GM21825 (cell line): Measurements from ENCODE around the gene TSPAN2.

Experiments used
- ATAC-seq: cut with Tn5 transposase; IDR thresholded peaks from one replicate; pipeline ENCODE4 v1.9.1; 2021; ENCODE audit warnings: mild to moderate bottlenecking, moderate library complexity; ENCODE audit not compliant: unreplicated experiment

Gene TSPAN2

DNA sequence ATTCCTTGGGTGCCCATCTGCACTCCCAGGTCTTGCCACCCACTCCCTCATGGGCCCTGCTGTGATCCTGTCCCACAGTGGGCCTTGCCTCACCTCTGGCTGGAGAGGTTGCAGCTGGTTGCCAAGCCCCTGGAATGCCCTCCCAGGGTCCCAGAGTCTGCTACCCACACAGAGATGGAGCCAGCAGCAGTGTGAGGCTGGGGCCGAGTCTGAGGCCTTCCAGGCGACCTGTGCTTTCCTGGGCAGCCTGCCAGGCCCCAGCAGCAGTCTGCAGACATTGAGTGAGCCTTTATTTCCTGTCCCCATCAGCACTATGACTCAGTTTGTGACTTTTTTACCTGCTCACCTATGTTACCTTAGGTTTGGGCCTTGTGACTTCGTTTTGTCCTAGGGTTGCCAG, 25.0 kb upstream of the TSPAN2 start:
- no peak for ATAC-seq

DNA sequence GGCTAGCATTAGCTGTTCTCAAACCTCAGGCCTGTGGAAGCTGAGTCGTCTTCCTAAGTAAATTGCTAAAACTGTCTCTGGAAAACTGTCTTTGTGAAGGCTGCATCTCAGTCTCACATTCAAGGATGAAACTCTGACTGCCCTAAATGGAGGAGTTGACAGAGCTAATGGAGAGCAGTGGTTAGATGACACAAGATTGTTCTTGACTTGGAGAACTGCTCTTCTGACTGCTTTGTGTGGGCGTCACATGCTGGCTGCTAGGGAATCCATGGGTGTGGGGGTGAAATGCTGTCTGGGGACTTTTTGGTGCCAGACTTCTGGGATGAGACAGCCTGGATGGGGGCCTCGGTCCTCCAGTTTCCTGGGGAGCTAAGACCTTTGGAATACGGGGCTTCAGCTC, 24.5 kb upstream of the TSPAN2 start:
- no peak for ATAC-seq

DNA sequence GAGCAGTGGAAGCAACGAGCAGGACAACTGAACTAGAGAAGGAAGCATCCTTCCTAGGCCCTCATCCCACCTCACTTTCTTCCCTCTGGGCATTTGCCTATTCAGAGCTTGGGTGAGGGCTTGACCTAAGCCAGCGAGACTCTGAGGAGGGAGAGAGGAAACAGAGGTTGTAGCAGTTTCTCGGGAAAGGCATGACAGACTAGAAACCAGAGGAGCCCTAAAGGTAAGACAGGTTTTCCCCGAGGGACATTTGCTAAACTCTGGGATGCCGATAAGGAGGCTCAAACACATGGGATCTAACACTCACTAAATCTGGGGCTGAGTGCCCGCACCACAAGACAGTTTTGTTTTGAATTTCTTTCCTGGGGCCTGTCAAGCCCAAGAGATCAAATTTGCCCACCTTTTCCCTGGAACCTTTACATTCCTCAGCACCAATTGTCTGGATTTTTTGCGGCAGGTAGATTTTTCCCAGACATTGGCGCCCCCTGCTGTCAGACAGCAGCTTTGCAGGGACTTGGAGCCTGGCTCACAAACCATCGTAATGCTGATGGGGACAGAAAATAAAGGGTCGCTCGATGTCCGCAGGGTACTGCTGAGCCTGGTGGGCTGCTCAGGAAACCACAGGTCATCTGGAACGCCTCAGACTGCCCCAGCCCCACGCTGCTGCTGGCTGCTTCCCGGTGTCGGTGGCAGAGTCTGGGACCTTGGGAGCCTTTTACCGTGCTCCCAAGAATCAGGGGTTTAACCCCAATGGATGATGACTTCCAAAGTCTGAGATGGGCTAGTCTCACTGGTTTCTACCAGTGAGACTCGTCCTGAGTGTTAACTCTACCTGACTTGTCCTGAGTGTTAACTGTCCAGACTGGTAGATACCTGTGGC, 23.4 kb upstream of the TSPAN2 start:
- no peak for ATAC-seq

DNA sequence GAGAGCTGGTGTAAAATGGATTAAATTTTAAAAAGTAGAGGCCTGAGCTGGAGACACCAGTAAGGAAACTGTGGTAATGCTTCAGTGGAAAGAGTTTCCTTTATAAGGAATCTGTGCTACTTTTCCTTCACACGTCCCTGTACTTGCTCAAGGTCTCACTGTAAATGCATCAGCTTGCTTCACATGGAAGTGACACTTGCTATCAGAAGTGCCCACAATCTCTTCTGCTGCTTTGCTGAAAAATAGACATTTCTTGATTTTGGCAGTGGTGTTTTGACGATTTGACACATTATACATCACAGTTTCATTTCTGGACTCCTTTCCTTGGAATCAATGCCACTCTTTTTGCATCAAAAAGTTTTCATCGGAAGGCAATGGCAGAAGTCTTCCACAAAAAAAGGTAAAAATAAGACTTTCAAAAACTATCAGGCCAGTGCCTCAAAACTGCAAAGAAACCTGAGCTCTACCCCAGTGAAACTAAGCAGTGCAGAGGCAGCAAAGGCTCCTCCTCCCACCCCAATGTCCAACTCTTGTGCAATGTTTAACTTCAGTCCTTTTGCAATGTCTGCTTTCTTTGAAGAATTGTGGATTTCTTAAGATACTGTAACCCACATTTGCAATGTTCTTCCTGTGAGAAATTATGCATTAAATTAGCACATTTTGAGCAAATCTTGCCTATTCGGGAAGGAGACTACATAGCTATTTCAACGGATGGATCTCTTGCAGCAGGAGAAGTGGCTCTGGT, 18.4 kb upstream of the TSPAN2 start:
- ATAC-seq = no peak

DNA sequence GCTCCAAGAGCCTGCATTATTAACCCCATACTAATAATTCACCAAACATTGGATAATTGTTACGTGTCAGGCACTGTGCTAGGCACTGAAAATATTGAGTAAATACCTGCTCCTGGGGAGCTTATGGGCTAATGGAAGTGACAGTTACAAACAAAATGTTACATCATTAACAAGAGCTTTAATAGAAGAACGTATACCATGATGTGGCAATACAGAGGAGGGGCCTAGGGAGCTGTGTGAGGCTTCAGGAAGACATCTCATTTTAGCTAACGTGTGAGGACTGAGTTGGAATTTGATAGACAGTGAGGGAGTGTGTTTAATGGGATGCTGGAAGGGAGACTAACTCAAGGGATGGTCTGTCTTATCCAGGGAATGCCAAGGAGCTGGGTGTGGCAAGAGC, 16.5 kb upstream of the TSPAN2 start:
- no peak for ATAC-seq

DNA sequence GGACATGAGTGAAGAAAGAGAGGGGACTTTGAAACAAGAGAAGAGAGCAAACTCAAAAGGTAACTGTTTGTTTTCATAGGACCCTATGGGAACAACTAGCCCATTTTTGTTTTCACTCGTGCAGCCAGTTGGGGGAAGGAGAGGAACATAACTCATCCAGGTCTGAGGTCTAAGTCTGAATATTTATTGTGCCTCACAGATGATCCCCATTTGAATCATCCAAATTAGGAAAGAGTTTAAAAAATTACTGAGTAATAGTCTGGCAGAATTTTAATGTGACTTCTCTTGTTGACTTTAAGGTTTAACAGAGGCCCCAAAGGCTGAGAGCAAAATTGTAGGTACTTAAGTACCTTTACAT, 10.4 kb upstream of the TSPAN2 start:
- no peak for ATAC-seq

DNA sequence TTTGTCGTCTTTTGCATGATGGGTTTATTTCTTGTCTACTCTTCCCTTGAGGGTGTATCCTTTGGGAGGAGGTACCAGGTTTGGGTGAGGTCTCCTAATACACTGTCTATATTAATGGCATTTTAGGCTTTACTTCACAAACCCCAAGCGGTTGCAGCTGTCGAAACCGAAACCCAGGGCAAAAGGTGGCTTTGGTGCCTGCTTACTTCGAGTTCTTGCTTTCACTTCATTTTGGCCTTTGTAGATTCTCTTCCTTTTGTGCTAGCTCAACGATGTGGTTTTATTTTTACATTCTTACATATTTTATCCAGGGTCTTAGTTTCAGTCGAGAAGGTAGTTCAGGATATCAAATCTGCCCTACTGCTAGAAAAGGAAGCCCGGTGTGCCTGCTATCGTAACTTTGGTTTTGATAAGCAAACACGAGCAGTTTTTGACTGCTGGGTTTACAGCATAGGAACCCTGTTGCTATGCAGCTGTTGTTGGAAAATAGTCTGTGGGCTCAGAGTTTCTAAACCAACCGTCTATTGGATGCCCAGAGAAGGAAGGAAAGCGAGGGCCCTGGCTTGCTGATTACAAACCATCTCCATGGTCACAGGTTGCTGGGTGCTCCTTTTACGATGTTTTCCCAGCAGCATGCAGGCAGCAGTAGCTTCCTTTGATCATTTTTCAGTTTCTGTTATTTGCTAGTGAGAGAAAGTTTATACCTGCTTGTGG, 9.8 kb upstream of the TSPAN2 start:
- peak; percentile 89 for ATAC-seq

DNA sequence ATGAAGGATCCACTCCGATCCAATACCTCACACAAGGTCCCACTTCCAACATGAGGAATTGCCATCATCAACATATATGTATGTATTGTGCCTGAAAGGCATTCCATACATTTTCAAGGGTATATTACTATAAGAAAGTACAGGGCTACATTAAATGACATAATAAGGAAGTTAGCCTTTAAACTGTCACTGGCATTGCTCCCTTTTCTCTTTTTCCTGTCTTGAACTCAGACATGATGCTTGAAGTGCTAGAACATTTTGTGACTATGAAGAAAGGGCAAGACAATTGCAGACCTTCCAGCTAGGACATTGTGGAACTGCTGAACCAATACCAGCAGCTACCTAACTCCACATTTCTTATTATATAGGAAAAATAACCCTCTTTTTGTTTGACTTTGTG, 2.9 kb upstream of the TSPAN2 start:
- ATAC-seq = no peak

DNA sequence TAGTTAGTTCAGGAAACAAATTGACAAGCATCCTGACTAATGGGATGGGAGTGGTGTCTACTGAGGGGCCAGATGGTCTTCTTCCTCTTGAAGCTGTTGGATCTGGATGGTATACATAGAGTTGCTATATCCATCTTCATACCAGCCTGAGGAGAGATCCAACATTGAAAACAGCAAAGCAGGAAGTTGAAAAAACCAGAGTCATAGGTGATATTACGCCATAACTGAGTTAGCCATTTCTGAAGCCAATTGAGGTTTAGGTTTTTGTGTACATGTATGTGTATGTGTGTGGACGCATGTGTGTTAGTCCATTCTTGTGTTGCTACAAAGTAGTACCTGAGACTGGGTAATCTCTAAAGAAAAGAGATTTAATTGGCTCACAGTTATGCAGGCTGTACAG, 2.3 kb upstream of the TSPAN2 start:
- ATAC-seq = no peak

DNA sequence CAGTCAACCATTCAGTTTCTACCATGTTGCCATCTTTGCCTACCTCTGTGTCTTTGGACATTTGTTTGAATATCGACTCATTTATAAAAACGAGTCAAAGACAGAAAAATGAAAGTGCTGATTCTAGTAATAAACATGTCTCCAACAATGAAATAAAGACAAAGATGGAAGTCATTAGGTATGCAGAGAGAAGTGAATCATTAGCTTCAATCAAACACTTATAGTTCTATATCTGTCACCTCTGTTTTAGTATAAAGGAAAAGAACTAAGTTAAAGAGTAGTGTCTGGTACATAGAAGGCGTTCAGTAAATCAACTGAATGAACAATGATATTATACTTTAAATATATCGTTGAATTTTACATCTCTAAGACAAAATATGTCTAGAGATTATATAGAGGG, 1.7 kb upstream of the TSPAN2 start:
- no peak for ATAC-seq

DNA sequence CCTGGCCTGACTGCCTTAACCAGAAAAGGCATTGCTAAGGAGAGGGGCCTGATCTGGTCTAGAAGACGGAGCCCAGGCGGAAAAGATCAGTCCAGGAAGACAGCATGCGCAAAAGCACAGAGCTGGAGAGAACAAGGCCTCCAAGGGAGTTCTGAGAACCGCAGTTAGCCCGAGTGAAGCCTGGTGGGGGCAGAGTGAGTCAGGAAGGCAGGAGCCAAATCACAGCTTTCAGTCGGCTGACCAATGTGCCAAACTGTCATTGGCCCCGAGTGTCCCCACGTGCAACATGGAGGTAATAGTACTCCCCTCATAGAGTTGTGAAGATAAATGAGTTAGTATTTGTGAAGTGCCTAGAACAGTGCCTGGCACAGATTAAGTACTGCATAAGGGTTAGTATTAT, 1.2 kb upstream of the TSPAN2 start:
- ATAC-seq = no peak

DNA sequence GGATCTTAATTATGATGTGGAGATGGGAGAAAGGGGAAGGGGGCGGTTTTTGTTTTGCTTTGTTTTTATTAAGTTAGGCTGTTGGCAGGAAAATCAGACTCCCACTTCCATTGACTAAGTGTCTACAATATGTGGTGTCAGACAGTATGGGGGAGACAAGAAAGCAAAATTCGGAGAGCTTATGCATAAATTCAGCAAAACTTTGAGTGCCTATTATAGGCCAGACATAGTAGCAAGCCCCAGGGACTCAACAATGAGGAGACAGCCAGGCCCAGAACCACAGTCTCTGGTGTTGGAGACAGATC, 835 bp upstream of the TSPAN2 start:
- no peak for ATAC-seq

DNA sequence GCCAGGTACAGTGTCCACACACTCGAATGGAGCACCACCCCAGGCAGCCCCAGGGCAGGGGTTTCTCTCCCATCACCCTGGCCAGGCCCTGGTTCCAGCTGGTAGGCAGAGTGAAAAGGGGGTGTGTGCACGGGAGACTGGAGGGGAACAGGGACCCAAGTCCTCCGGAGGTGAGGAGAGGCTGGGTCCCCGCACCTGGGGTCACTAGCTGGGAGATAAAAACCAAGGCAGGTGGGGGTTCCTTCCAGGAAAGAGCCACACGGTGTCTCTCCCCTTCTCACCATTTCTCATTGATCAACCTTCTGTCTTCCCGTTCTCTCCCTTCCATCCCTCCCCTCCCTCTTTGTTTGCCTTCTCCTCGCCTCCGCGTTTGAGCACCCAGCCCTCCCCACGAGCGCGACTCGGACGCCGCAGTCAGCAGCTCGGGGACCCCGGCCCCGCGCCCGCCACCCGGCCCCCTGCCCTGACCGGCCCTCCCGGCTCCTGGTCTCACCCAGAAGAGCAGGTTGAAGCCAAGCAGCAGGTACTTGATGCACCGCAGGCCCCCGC, 358 bp downstream of the TSPAN2 start:
- ATAC-seq = no peak

DNA sequence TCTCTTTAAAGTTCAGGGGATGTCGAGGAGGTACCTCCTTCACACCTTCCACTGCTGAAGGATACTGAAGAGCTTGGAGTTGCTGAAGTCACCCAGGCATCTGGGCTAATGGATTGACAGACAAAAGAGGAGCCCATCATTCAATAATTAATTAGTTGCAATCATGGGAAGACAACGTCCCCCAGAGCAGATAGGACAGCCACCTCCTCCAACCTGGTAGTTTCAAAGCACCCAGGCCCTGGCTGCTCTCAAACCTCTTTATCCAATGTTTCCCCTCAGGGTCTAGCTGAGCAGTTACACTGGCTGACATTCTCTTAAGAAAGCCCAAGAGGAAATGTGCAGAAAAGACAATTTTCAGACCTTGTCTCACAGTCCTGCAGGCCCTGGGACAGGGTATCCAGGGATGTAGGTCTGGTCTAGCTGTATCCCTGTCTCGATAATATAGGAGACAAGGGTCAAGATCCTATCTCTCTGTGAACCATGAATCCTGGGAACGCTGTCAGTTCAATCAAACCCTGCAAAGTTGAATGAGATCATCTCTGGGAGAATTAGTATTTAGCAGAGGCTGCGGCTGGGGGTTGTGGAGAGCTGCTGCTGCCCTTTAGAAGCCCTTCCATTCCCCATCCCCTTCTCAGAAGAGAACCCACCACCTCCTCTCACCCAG, 1.1 kb downstream of the TSPAN2 start:
- no peak for ATAC-seq

DNA sequence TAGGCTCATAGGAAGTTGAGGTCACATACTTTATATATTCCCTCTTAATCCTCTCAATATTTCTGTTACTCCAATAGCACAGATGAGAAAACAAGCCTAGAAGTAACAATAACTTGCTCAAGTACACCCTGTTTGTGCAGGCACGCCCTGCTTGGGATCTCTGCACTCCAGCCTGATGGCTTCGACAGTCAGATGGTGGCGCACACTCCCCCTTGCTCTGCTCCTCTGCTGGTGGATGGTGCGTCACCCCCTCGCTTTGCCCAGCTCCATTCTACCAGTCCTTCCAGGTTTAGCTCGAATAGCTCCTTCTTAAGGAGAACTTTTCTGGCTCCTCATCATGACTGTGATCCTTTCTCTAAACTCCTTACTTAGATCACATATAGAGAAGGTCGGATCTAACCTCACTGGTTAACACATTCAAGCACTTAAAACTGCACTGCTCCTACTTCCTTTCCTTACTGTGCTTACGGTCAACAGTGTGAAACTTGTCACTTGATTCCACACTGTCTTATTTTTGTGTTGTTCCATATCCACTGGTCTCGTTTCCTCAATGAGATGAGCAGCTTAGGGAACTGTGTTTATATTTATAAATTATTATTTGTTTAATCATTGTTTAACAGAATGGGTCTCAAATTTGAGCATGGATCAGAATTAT, 3.0 kb downstream of the TSPAN2 start:
- no peak for ATAC-seq

DNA sequence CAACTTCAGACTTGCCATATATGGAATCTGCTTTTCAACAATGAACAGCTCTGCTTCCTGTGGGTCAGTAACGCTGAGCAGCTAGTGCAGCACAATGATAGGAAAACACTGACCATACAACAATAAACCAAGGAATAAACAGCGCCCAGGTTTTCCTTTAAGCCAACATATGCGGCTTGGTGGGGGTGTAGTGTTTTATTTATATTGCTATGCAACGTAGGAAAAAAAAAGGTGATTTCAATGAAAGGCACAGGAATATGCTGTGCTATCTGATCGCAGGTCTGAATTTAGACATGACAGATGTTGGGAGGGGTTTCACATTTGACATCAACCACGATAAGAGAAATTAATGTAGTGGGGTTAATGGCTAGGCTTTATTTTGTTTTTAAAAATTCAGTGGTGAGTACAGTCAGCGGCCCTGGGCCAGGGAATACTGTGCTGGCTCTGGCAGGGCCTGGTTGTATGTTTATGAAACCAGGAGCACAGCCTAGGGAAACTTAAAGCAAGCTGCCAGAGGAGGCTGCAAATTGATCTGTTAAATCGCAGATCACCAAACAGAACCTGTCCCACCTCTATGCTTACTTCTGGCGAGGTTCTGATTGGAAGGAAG, 4.3 kb downstream of the TSPAN2 start:
- ATAC-seq = no peak

DNA sequence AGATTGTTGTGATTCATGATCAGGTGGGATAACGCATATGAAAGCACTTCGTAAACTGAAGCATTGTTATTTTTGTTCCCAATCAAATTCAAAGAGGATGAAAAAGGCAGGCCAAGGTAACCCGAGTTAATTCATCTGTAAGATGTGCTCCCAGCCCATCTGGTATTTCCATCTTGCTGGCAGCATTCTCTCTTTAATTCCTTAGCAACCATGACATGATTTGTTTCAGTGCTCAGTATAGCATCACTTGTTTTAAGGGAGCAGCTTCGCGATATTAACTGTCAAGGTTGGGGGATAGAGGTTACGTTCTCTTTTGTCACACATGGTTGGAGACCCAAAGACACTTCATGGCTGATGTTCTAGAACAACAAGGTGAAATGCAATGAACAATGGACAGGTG, 6.4 kb downstream of the TSPAN2 start:
- no peak for ATAC-seq

DNA sequence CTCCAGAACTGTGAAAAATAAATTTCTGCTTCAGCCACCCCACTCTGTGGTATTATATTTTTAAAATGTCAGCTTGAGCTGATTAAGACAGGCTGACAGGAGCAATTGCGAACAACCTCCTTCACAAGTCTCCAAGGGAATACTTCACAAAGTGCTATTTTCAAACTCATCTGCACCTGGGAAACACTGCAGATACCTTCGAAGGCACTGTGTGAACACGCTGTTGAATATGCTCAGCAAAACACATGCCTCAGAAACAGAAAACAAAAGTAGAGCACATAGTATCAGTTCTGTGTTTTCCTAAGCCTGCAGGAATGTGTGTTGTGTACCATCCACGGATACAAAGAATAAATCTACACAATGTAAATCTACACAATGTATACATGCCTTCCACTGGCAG, 10.6 kb downstream of the TSPAN2 start:
- no peak for ATAC-seq

DNA sequence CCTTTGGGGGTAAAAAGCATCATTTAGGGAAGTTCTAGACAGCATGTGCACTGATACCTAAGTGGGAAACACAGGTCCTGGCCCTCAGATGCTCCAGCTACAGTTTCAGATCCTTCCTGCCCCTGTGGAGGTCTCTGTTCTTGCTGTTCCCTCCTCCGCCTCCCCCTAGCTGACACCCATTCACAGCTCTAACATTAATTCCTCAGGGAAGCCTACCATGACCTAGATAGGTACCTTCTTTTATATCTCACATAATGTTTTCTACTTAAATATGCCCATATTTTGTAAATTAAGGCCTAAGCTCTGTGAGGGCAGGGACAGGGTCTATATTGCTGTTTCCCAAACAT, 11.3 kb downstream of the TSPAN2 start:
- ATAC-seq = no peak

DNA sequence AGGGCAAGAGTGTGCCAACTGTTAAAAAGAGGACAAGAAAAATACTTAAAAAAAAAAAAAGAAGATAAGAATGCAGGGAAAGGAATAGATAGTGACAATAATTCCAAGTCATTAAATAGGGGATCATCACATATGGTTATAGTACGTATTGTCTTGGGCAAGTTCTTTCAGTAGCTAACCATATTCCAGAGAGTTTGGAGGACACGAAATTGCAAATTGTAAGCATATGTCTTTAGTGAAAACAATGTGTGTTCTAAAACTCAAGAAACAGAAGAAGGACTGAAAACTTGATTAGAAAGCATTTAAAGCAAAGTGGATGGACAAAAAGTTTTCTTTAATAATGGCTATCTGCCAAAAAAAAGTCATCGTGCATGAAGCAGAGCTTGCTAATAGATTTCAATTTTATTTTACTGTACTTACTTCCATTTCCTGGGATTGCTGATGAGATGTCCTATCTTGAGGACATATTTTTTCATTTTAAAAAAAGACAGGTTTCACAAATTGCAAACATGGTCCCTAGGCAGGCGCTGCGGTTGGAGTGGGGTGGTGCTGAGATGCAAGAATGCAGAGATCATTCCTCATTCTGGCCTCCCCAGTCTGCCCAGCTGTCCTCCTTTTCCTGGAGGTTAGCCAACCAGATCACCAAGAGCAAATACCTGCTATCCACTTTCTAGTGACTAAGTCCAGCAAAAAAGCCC, 11.9 kb downstream of the TSPAN2 start:
- ATAC-seq = no peak
